Transverse colon (tissue), 4 donors: ENCODE results near the gene PDE7B. TPM values are rescaled to one million over a fixed set of nuclear protein-coding genes. Genes with fewer than 3 reads are reported as not detected.
A peak's percentile ranks its signal among the peaks of the same experiment; 100 is the strongest.

Source experiments
- DNase-seq: peaks from one replicate; pipeline ENCODE4 v3.0.0-alpha.2; 2019
- H3K27ac ChIP-seq, 4 donors: fragments of 200-600 bp; sonication (generic); 2 replicates each; pipeline ENCODE4 v1.5.1; 2016 to 2018; ENCODE audit warnings: inconsistent platforms in 4 of 4
- H3K27me3 ChIP-seq: fragments of 200-600 bp; sonication (generic); 2 replicates; pipeline ENCODE4 v1.5.1; 2017; ENCODE audit warnings: inconsistent platforms
- H3K36me3 ChIP-seq, 4 donors: fragments of 200-600 bp; sonication (generic); 2 replicates each; pipeline ENCODE4 v1.5.1; 2017 to 2019; ENCODE audit warnings: inconsistent platforms in 4 of 4
- H3K4me1 ChIP-seq, 4 donors: fragments of 200-600 bp; sonication (generic); 2 replicates each; pipeline ENCODE4 v1.5.1; 2017 to 2020; ENCODE audit warnings: inconsistent platforms in 4 of 4
- H3K4me3 ChIP-seq, 4 donors: fragments of 200-600 bp; sonication (generic); 1 replicate in 1 of 4; 2 replicates in 3 of 4; pipeline versions ENCODE4 v1.5.1 to v1.6.1; 2017 to 2019; ENCODE audit warnings: inconsistent platforms in 4 of 4
- H3K9me3 ChIP-seq, 2 donors: fragments of 200-600 bp; sonication (generic); 2 replicates each; pipeline ENCODE4 v1.5.1; 2017 to 2019; ENCODE audit warnings: inconsistent platforms in 2 of 2
- CTCF ChIP-seq, 5 experiments: fragments of 200-600 bp in 3 of 5; fragments of 450-650 bp in 2 of 5; sonication (generic) in 3 of 5; IDR thresholded peaks; 1 replicate in 2 of 5; 2 replicates in 3 of 5; pipeline ENCODE4 v1.5.1; 2016 to 2017; ENCODE audit warnings: antibody characterized with exemption in 5 of 5, inconsistent platforms in 3 of 5, mild to moderate bottlenecking in 2 of 5, moderate library complexity in 1 of 5
- EP300 ChIP-seq: sonication (generic); formaldehyde crosslinking; IDR thresholded peaks from one replicate; pipeline ENCODE4 v1.6.1; 2017; ENCODE audit warnings: antibody characterized with exemption, low read depth
- POLR2A ChIP-seq: fragments of 450-650 bp; IDR thresholded peaks from one replicate; pipeline ENCODE4 v1.6.1; 2016; ENCODE audit warnings: antibody characterized with exemption, mild to moderate bottlenecking, moderate library complexity
- POLR2AphosphoS5 ChIP-seq, 3 donors: sonication (generic); formaldehyde crosslinking; IDR thresholded peaks; one replicate each; pipeline ENCODE4 v1.6.1; 2016; ENCODE audit warnings: antibody characterized with exemption in 3 of 3
- WGBS, 2 donors: methylation state at CpG; one replicate each; pipeline ENCODE4 v1.1.5; 2018; ENCODE audit warnings: low coverage in 1 of 2; 5-methylcytosine and 5-hydroxymethylcytosine counted together
- in situ Hi-C, 4 donors: fragments of 200-750 bp; cut with MboI; loops; one replicate each; pipeline versions ENCODE4 v1.15.0 to v1.15.1; 2017; ENCODE audit warnings: low sequenced_read_pairs in 3 of 4, low pct_ligation_motif_present in 1 of 4, low pct_unique_long_range_greater_than_20kb in 1 of 4
- intact Hi-C: fragments of 100-400 bp; cut with DNase I; formaldehyde crosslinking; loops from one replicate; pipeline ENCODE4 v1.15.1; 2023; ENCODE audit warnings: low total_unique reads
- total RNA-seq, 4 donors: library from RNA; depleted of rRNA; stranded (reverse); fragments of >200 nt; gene quantifications; one replicate each; pipeline ENCODE4 v1.1.0, GENCODE V29; 2016

PDE7B gene
- total RNA-seq, 4 donors from 2014 or later, result 0.40 to 2.2 (median 1.4) TPM

GRCh38 chr6:136114661-136115060 lies 263.2 kb downstream of the PDE7B start:
- TF ChIP-seq POLR2A (no peak), EP300 (no peak), CTCF (IDR thresholded peaks at IDR 0.05) (no peak), POLR2AphosphoS5 (IDR thresholded peaks at IDR 0.05) (no peak)
- 78% methylated on average over 7 of the region's 7 CpGs; no CpG with 5 or more reads in 1 of the 2 donors for WGBS, 2 donors
- H3K36me3 ChIP-seq, result no peaks in the 10 kb centered on the region
- no peaks in the 10 kb centered on the region for H3K9me3 ChIP-seq
- intact Hi-C loops (no loop called here), in situ Hi-C loops (no loop called here)
- DNase-seq, result peak; percentile 8
- no peaks in the 10 kb centered on the region for H3K27me3 ChIP-seq
- no peak overlapping the region for H3K4me3 ChIP-seq
- H3K27ac ChIP-seq, result peak overlapping the region in 1 of 4 donors; percentile 33
- peaks cover 0 to 10% (median 2%) of the 10 kb centered on the region in 4 donors for H3K4me1 ChIP-seq

GRCh38 chr6:136115941-136116340 lies 264.4 kb downstream of the PDE7B start:
- in situ Hi-C loops, result no loop called here
- WGBS, 2 donors, result 57 to 67% methylated on average over 1 of the region's 1 CpG
- DNase-seq, result no peak
- no peak overlapping the region for H3K27ac ChIP-seq
- H3K4me1 ChIP-seq, result peaks cover 0 to 10% (median 2%) of the 10 kb centered on the region in 4 donors
- no peak for TF ChIP-seq POLR2AphosphoS5 (IDR thresholded peaks at IDR 0.05)
- TF ChIP-seq POLR2A, result no peak
- no peak for TF ChIP-seq EP300
- no peak for TF ChIP-seq CTCF (IDR thresholded peaks at IDR 0.05)
- intact Hi-C loops, result no loop called here
- H3K36me3 ChIP-seq, result no peaks in the 10 kb centered on the region
- H3K9me3 ChIP-seq, result no peaks in the 10 kb centered on the region
- H3K4me3 ChIP-seq, result no peak overlapping the region
- H3K27me3 ChIP-seq, result no peaks in the 10 kb centered on the region

- Histone ChIP-seq H3K27me3 (no peaks in the 10 kb centered on the region), H3K4me3 (no peak overlapping the region), H3K27ac (no peak overlapping the region), H3K4me1 (peaks cover 0 to 10% (median 2%) of the 10 kb centered on the region in 4 donors), H3K36me3 (no peaks in the 10 kb centered on the region), H3K9me3 (no peaks in the 10 kb centered on the region)
- intact Hi-C loops, result no loop called here
- DNase-seq, result no peak
- TF ChIP-seq EP300 (no peak), POLR2AphosphoS5 (IDR thresholded peaks at IDR 0.05) (no peak), CTCF (IDR thresholded peaks at IDR 0.05) (no peak), POLR2A (no peak)
- in situ Hi-C loops, result no loop called here
- 59 to 78% methylated on average over 2 of the region's 2 CpGs for WGBS, 2 donors
These were observed 265.6 kb downstream of the PDE7B start for GRCh38 chr6:136117081-136117480.

- no peak for TF ChIP-seq EP300
- no peak for TF ChIP-seq CTCF (IDR thresholded peaks at IDR 0.05)
- no peak for TF ChIP-seq POLR2A
- TF ChIP-seq POLR2AphosphoS5 (IDR thresholded peaks at IDR 0.05), result no peak
- no peak overlapping the region for H3K4me3 ChIP-seq
- H3K27ac ChIP-seq, result no peak overlapping the region
- 76 to 85% methylated on average over 5 to 6 of the region's 6 CpGs for WGBS, 2 donors
- no peaks in the 10 kb centered on the region for H3K9me3 ChIP-seq
- intact Hi-C loops, result no loop called here
- no peak for DNase-seq
- peaks cover 0 to 7% (median 2%) of the 10 kb centered on the region in 4 donors for H3K4me1 ChIP-seq
- H3K36me3 ChIP-seq, result no peaks in the 10 kb centered on the region
- in situ Hi-C loops, result no loop called here
- H3K27me3 ChIP-seq, result no peaks in the 10 kb centered on the region
These were observed 267.3 kb downstream of the PDE7B start for GRCh38 chr6:136118787-136119186.
